GM20000 (cell line): Measurements from ENCODE around the gene RPS6KC1.

Experiments used
- DNase-seq: peaks from one replicate; pipeline ENCODE4 v3.0.0; 2012; ENCODE audit warnings: low spot score
- CTCF ChIP-seq: IDR thresholded peaks from 2 replicates; pipeline ENCODE4 v1.5.1; 2012; ENCODE audit warnings: mild to moderate bottlenecking, control low read depth; ENCODE audit errors: extremely low read depth, missing control alignments

The RPS6KC1 gene

GRCh38 chr1:213163278-213163711 is 112.3 kb downstream of the RPS6KC1 start:
- TF ChIP-seq CTCF = no peak
- no peak for DNase-seq

- TF ChIP-seq CTCF = no peak
- no peak for DNase-seq
These were observed 113.5 kb downstream of the RPS6KC1 start for GRCh38 chr1:213164561-213164960.

DNA sequence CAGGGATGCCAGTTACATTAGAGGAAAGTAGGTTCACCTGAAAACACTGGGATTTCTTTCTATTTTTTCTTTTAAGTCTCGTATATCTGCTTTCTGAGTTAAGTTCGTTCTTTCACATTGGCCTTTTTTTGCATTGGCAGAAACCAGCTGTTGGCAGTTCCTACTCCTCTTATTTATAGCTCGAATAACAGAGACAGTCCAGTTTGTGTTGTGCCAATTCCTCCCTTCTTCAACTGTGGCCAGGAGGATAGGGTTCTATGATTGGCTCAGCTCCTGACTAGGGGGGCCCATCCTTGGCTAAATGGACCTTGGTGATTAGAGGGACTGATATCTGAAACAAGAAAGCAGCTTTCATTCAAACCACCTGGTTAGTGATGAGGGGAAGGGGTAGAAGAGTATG is 115.8 kb downstream of the RPS6KC1 start:
- TF ChIP-seq CTCF = no peak
- no peak for DNase-seq

- no peak for TF ChIP-seq CTCF
- no peak for DNase-seq
These were observed 120.7 kb downstream of the RPS6KC1 start for GRCh38 chr1:213171711-213172110.

- no peak for DNase-seq
- TF ChIP-seq CTCF = no peak
These were observed 125.3 kb downstream of the RPS6KC1 start for GRCh38 chr1:213176341-213176740.

- DNase-seq = no peak
- TF ChIP-seq CTCF = no peak
These were observed 128.7 kb downstream of the RPS6KC1 start for GRCh38 chr1:213179784-213180183.

- TF ChIP-seq CTCF = no peak
- DNase-seq = no peak
These were observed 129.8 kb downstream of the RPS6KC1 start for GRCh38 chr1:213180833-213181232.
